Measurements from ENCODE around the gene SOX15.

- TF ChIP-seq EZH2phosphoT487 (IDR thresholded peaks at IDR 0.05; ENCODE audit: borderline replicate concordance, low read length) (no peak), CTCF (IDR thresholded peaks at IDR 0.05; ENCODE audit: low read depth, low read length, poor library complexity, severe bottlenecking) (no peak)
Observed at GRCh38 chr17:7561589-7562207, 28.2 kb downstream of the SOX15 start, which contains the start of gene SENP3.

Data from DOHH2 (cell line).